Thymus (tissue), 11 donors: ENCODE results near the gene SLCO4A1. TPM values are rescaled to one million over a fixed set of nuclear protein-coding genes. Genes with fewer than 3 reads are reported as not detected.

Experiments used
- DNase-seq, 9 donors: peaks; one replicate each; pipeline ENCODE4 v3.0.0-alpha.2; 2013; ENCODE audit warnings: low spot score in 9 of 9, low read depth in 6 of 9, missing footprints in 1 of 9
- H3K27ac ChIP-seq, 2 donors: one replicate each; pipeline ENCODE4 v1.5.1; 2013; ENCODE audit warnings: control low read depth in 1 of 2, low read depth in 1 of 2, low read length in 1 of 2, mild to moderate bottlenecking in 1 of 2, moderate library complexity in 1 of 2
- H3K27me3 ChIP-seq, 2 donors: one replicate each; pipeline ENCODE4 v1.5.1; 2013; ENCODE audit warnings: low read length in 1 of 2; ENCODE audit not compliant: control insufficient read depth in 2 of 2, insufficient read depth in 1 of 2
- H3K36me3 ChIP-seq, 2 donors: one replicate each; pipeline ENCODE4 v1.5.1; 2013; ENCODE audit warnings: low read length in 1 of 2, mild to moderate bottlenecking in 1 of 2, moderate library complexity in 1 of 2; ENCODE audit not compliant: control insufficient read depth in 2 of 2, insufficient read depth in 2 of 2
- H3K4me1 ChIP-seq, 2 donors: one replicate each; pipeline ENCODE4 v1.5.1; 2013; ENCODE audit warnings: low read length in 2 of 2; ENCODE audit not compliant: control insufficient read depth in 2 of 2, insufficient read depth in 2 of 2
- H3K4me3 ChIP-seq, 2 donors: one replicate each; pipeline ENCODE4 v1.5.1; 2013; ENCODE audit warnings: low read length in 2 of 2, control low read depth in 1 of 2, mild to moderate bottlenecking in 1 of 2
- H3K9me3 ChIP-seq, 2 donors: one replicate each; pipeline ENCODE4 v1.5.1; 2013; ENCODE audit warnings: low read length in 1 of 2, mild to moderate bottlenecking in 1 of 2; ENCODE audit not compliant: control insufficient read depth in 2 of 2, insufficient read depth in 1 of 2
- WGBS: extraction: QIAGEN DNeasy Blood & Tissue Kit; methylation state at CpG from one replicate; pipeline ENCODE4 v1.1.7; 2013; 5-methylcytosine and 5-hydroxymethylcytosine counted together
- polyA plus RNA-seq: library from polyadenylated mRNA; stranded (reverse); fragments of 200-250 nt; gene quantifications from one replicate; pipeline ENCODE4 v1.2.3, GENCODE V29; 2013
- total RNA-seq: library from RNA; stranded (reverse); fragments of 120-200 nt; gene quantifications from one replicate; pipeline ENCODE4 v1.2.4, GENCODE V29; 2013
- donor health status: healthy.

The SLCO4A1 gene
- total and polyA plus RNA-seq, 2 donors = 3.4 to 13.4 TPM

- no peaks in the 10 kb centered on the region for H3K9me3 ChIP-seq
- H3K4me1 ChIP-seq = peaks cover 16 to 34% of the 10 kb centered on the region in 2 donors
- no peaks in the 10 kb centered on the region for H3K36me3 ChIP-seq
- no peak for DNase-seq
- WGBS = 84% methylated on average over 13 of the region's 13 CpGs
- no peak overlapping the region for H3K27ac ChIP-seq
- no peak overlapping the region for H3K4me3 ChIP-seq
- peaks cover 0 to 13% of the 10 kb centered on the region in 2 donors for H3K27me3 ChIP-seq
These were observed 21.7 kb upstream of the SLCO4A1 start for GRCh38 chr20:62620625-62621024.

GRCh38 chr20:62621251-62622110, 20.8 kb upstream of the SLCO4A1 start:
- H3K4me1 ChIP-seq = peaks cover 16 to 34% of the 10 kb centered on the region in 2 donors
- no peak for DNase-seq
- WGBS = 94% methylated on average over 34 of the region's 34 CpGs

GRCh38 chr20:62622178-62622876, 20.0 kb upstream of the SLCO4A1 start:
- Histone ChIP-seq H3K9me3 (no peaks in the 10 kb centered on the region), H3K4me1 (peaks cover 16 to 34% of the 10 kb centered on the region in 2 donors), H3K4me3 (no peak overlapping the region), H3K27me3 (peaks cover 0 to 6% of the 10 kb centered on the region in 2 donors), H3K27ac (no peak overlapping the region), H3K36me3 (no peaks in the 10 kb centered on the region)
- no peak for DNase-seq
- 86% methylated on average over 25 of the region's 25 CpGs for WGBS

More at GRCh38 chr20:62621251-62622110, 20.8 kb upstream of the SLCO4A1 start:
- Histone ChIP-seq H3K9me3 (no peaks in the 10 kb centered on the region), H3K4me3 (no peak overlapping the region), H3K36me3 (no peaks in the 10 kb centered on the region), H3K27me3 (peaks cover 0 to 10% of the 10 kb centered on the region in 2 donors), H3K27ac (no peak overlapping the region)

GRCh38 chr20:62622877-62623487, 19.3 kb upstream of the SLCO4A1 start:
- Histone ChIP-seq H3K4me1 (peaks cover 16 to 30% of the 10 kb centered on the region in 2 donors), H3K9me3 (no peaks in the 10 kb centered on the region), H3K36me3 (no peaks in the 10 kb centered on the region), H3K27me3 (peaks cover 0 to 5% of the 10 kb centered on the region in 2 donors), H3K4me3 (no peak overlapping the region), H3K27ac (peak overlapping the region; percentile 81 to 91)
- 85% methylated on average over 29 of the region's 29 CpGs for WGBS
- no peak for DNase-seq

- H3K4me1 ChIP-seq = peaks cover 13 to 22% of the 10 kb centered on the region in 2 donors
- H3K36me3 ChIP-seq = no peaks in the 10 kb centered on the region
- WGBS = 22% methylated on average over 23 of the region's 23 CpGs
- H3K27ac ChIP-seq = peak overlapping the region; percentile 81 to 93
- no peaks in the 10 kb centered on the region for H3K9me3 ChIP-seq
- H3K27me3 ChIP-seq = peaks cover 0 to 2% of the 10 kb centered on the region in 2 donors
- DNase-seq = peak; percentile 44 to 89 (median 77)
- peak overlapping the region; percentile 20 to 28 for H3K4me3 ChIP-seq
These were observed 18.6 kb upstream of the SLCO4A1 start for GRCh38 chr20:62623488-62624324.

- DNase-seq = no peak
- Histone ChIP-seq H3K4me3 (peak overlapping the region in 1 of 2 donors; percentile 20), H3K36me3 (no peaks in the 10 kb centered on the region), H3K27me3 (no peaks in the 10 kb centered on the region), H3K27ac (peak overlapping the region; percentile 2 to 93), H3K9me3 (no peaks in the 10 kb centered on the region), H3K4me1 (peaks cover 13 to 20% of the 10 kb centered on the region in 2 donors)
- WGBS = 55% methylated on average over 9 of the region's 9 CpGs
These were observed 18.0 kb upstream of the SLCO4A1 start for GRCh38 chr20:62624325-62624690.

- Histone ChIP-seq H3K9me3 (no peaks in the 10 kb centered on the region), H3K4me3 (no peak overlapping the region), H3K4me1 (peaks cover 13 to 20% of the 10 kb centered on the region in 2 donors), H3K27me3 (no peaks in the 10 kb centered on the region), H3K27ac (peak overlapping the region in 1 of 2 donors; percentile 19), H3K36me3 (no peaks in the 10 kb centered on the region)
- no peak for DNase-seq
- 90% methylated on average over 32 of the region's 32 CpGs for WGBS
These were observed 17.4 kb upstream of the SLCO4A1 start for GRCh38 chr20:62624719-62625453.

GRCh38 chr20:62625516-62625915, 16.8 kb upstream of the SLCO4A1 start:
- H3K27me3 ChIP-seq = no peaks in the 10 kb centered on the region
- no peak overlapping the region for H3K27ac ChIP-seq
- peaks cover 13 to 20% of the 10 kb centered on the region in 2 donors for H3K4me1 ChIP-seq
- DNase-seq = no peak
- H3K9me3 ChIP-seq = no peaks in the 10 kb centered on the region
- H3K4me3 ChIP-seq = no peak overlapping the region
- 96% methylated on average over 21 of the region's 21 CpGs for WGBS
- no peaks in the 10 kb centered on the region for H3K36me3 ChIP-seq
